ENCODE data around the gene NUFIP2. TPM values are rescaled to one million over a fixed set of nuclear protein-coding genes. Genes with fewer than 3 reads are reported as not detected.
A peak's percentile ranks its signal among the peaks of the same experiment; 100 is the strongest.
"Not testable (repeated sequence)": the region's sequence is repeated elsewhere in the genome, so short reads cannot be mapped to it uniquely, and the experiment has no call there.

Gene NUFIP2
- total RNA-seq, 1 experiment from 2014 or later = 30.3 TPM

DNA sequence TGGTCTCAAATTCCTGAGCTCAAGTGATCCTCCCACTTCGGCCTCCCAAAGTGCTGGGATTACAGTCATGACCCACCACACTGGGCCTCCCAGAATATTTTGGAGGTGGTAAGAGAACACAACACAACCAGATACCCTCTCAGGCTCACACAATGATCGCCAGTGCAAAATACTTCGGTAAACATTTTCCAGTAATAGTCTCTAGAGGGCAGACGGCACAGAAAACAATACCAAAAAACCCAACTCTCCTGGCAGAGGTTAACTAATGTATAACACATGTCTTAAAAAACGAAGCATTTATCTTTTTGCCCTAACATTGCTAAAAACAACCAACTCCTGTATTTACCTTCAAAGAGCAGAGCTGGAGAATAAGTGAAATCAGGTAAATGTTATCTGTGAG is 10.5 kb downstream of the NUFIP2 start:
- peak; percentile 18 for DNase-seq (ENCODE audit: low read depth)

DNA sequence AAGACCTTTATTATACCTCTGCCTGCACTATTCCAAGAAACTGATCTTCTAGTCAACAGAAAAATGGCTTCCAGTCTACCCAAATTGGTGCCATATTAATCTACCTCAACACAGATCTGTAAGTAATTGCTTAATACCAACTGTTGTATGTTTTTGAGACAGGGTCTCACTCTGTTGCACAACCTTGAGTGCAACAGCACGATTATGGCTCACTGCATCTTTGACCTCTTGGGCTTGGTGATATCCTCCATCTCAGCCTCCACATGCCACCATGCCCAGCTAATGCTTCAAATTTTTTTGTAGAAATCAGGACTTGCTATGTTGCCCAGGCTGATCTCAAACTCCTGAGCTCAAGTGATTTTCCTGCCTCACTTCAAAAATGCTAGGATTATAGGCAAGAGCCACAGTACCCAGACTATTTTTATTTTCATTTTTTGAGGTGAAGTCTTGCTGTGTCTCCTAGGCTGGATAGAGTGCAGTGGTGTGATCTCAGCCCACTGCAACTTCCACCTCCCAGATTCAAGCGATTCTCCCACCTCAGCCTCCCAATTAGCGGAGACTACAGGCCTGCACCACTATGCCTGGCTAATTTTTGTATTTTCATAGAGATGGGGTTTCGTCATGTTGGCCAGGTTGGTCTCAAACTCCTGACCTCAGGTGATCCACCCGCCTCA is 14.4 kb downstream of the NUFIP2 start:
- DNase-seq (ENCODE audit: low read depth) = no peak

DNA sequence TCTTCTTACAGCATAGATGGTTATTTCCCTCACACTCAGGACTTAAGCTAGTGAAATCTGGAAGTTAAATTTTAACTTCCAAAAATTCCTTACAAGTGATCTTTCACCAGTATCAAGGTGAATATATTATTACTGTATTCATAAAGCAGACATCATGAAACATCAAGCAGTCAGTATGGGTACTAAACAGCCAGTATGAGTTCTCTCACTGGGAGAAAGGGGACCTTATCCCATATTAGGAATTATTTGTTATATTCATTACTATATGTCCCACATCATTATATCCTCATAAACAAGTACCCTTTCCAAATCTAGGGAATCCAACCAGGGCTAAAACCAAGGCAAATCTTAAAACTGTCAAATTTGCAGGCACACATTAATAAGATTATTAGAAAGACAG is 15.3 kb downstream of the NUFIP2 start:
- DNase-seq (ENCODE audit: low read depth) = no peak

DNA sequence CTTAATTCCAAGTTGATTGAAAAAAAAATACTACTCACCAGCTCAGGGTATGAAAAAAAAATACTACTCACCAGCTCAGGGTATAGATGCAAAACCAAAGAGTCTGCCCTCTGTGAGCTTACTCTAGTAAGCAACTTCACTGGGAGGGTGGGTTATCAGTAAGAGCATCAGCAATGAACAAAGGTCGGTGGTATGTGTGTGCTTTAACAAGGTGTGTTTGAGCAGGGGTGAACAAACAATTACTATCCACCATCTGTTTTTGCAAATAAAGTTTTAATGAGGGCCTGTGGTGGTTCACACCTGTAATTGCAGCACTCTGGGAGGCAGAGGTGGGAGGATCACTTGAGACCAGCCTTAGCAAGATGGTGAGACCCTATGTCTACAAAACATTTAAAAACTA is 20.0 kb downstream of the NUFIP2 start:
- no peak for DNase-seq (ENCODE audit: low read depth)

DNA sequence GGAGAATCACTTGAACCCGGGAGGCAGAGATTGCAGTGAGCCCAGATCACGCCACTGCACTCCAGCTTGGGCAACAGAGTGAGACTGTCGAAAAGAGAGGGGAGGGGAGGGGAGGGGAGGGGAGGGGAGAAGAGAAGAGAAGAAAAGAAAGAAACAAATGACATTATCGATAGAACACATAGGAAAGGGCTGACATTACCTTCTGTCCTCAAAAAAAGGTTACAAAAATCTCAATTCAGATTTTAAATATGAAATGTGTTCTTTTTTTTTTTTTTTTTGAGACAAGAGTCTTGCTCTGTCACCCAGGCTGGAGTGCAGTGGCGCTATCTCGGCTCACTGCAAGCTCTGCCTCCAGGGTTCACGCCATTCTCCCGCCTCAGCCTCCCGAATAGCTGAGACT is 22.0 kb downstream of the NUFIP2 start:
- not testable (repeated sequence) for DNase-seq (ENCODE audit: low read depth)

DNA sequence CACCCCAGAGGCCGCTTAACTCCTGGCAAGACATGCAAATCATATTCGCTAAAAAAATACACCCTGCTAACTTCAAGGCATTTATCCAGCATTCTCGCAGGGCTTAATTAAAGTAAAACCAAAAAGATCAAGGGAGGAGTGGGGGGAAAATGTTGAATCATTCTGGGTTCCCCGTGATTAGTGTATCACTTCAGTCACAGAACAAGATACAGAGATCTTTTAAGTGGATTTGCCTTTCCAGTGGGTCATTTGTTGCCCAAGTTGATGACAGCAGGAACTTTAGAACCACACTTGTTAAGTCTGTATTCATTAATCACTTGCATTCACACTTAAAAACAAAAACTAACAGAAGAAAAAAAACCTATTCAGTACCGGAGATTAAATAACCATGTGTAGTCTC is 30.0 kb downstream of the NUFIP2 start:
- DNase-seq (ENCODE audit: low read depth) = no peak

DNA sequence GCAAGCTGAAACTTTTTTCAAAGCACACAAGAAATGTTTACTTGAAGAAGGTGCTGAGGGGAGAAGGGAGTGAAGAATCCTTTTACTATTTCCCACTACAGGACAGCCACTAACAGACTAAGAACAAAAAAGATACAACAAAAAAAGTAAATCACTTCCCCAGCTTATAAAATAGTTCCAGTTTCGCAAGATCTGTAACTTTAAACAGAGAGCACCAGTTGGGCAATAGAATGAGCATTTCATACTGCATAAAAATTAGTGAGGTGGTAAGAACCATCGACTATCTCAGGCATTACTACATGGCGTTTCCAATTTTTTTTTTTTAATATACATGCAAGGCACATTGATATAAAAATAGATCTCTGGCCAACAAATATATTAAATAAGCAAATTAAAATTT is 36.2 kb downstream of the NUFIP2 start:
- no peak for DNase-seq (ENCODE audit: low read depth)

DNA sequence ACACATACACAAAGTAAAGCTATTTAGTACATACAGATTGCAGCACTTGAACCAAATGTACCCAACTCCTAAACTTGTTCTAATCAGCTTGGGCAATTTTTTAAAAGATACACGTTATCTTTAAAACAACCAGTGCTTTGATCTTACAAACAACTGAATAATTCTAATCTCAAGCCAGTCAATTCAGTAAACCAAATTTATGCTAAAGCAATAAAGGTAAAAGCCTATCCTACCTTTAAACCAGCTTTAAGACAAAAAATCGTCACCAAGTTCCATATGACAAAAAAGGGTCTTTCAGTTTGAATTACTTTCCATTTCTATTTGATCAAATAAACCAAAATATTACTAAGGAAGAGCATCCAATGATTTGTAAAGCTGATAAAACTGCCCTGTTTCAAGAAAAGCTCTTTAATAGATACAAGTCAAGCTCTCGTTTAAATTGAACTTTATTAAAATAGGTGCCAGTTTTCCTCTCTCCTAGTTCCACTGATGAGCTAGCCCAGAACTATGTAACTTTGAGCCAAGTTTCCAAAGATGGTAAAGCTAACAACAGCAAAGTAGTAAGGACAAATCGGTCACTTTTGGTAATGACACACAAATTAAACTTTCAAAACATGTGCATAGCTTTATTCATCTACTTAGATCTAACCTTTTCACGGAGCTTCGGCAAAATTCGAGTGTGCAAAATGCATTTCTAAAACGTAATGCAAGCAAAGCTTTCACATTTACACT is 37.0 kb downstream of the NUFIP2 start:
- DNase-seq (ENCODE audit: low read depth) = peak; percentile 19

DNA sequence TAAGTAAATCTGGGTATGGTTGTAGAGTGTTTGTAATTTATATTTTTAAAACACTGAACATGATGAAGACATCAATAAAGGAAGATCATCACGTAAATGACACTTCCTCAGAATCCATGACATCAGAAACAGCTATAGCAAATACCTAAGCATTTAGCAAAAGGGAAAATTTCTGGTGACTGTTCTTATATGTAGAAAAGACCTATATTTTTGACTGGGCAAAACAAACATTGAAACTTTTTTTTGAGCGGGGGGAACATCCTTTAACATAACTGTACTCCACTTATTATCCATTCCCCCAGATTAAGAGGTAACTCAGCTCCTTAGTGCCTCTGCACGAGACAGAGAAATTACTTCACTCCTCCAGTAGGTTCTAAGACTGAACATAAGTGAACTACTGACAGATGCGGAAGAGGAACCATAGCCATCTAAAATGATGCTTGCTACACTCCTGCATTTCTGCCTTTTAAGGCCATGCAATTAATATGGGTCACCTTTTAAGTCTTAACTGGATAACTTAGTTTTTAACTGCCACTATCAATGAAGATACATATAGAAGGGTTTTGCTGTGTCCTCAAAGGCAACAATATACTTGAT is 37.9 kb downstream of the NUFIP2 start:
- no peak for DNase-seq (ENCODE audit: low read depth)

DNA sequence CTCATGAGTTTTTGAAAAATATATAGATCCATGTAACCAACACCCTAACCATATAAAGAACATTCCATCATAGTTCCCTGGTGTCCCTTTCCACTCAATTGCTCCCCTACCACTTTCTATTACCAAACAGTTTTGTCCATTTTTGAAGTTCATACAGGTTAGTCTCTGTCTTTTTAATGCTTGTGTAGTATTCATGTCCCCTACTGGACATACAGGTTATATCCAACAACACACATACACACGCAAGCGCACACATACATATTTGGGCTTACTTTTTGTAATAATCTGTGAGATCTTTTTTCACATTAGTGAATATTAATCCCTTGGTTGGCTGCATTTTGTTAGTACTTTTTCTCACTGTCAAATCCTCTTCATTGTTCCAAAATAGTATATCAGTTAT is 40.9 kb downstream of the NUFIP2 start:
- DNase-seq (ENCODE audit: low read depth) = no peak

DNA sequence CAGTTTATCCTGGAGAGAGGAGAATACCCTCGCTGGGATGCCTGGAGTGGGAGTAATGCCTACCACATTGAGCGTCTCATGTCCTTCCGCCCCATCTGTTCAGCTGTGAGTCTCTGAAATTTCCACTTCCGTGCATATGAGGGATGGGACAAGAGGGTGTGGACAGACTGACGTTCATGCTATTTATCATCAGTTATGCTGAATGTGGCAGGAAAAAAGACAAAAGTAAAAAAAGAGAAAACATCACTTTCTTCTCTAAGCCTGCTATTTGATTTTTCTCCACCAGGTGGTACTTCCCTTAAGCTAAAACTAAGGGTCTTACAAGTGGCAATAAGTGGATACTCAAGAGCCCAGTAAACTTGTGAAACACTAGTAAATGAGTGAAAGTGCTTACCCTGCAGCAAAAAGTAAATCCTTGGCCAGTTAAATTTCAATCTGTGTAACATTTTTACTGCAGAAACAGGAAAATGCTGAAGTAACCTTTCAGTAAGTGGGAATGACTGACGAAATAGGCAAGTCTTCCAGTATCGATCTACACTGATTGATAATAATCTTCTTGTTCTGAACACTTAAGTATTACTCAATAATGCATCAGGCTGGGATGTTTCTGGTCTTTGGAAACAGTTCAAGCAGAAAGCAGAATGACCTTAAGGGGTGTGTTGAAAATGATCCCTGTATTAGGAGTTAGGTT is 41.7 kb downstream of the NUFIP2 start:
- DNase-seq (ENCODE audit: low read depth) = peak; percentile 21

DNA sequence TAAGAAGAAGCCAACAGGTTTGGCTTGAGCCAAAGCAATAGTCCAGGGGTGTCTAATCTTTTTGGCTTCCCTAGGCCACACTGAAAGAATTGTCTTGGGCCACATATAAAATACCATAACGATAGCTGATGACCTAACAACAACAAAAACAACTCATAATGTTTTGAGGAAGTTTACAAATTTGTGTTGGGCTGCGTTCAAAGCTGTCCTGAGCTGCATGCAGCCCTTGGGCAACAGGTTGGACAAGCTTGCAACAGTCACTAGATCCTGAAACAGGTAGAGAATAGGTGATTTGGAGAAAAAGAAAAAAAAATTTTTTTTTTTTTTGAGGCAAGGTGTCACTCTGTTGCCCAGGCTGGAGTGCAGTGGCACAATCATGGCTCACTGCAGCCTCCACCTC is 42.8 kb downstream of the NUFIP2 start:
- DNase-seq (ENCODE audit: low read depth) = no peak

DNA sequence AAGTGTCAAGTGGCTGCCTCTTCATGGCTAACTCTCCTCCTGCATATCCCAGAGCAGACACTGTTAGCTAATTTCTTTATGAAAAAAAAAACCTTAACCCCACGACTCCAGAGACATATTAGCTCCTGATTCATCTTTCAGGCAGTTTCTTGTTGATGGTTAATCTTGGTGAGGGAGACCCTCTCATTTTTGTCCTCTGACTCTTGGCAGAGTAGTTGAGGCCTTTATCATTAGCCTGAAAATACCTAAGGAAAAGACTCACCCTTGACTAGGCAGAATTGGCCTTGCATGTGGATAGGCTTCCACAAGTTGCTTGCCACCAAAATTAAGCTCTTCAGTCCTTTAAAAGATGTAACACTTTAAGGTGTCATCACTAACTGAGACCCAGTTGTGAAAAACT is 43.3 kb downstream of the NUFIP2 start:
- no peak for DNase-seq (ENCODE audit: low read depth)

DNA sequence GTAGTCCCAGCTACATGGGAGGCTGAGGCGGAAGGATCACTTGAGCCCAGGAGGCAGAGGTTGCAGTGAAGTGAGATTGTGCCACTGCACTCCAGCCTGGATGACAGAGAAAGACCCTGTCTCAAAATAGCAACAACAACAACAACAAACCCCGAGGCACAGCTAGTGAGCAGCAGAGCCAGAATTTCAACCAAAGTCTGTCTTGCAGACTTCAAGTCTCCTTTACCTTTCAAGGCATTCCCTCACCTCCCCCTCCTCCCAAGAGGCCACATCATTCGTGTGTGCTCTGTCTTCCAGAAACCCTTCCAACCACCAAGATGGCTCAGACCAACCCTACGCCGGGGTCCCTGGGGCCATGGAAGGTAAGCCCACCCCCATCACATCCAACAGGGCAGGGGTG is 45.1 kb downstream of the NUFIP2 start:
- no peak for DNase-seq (ENCODE audit: low read depth)

DNA sequence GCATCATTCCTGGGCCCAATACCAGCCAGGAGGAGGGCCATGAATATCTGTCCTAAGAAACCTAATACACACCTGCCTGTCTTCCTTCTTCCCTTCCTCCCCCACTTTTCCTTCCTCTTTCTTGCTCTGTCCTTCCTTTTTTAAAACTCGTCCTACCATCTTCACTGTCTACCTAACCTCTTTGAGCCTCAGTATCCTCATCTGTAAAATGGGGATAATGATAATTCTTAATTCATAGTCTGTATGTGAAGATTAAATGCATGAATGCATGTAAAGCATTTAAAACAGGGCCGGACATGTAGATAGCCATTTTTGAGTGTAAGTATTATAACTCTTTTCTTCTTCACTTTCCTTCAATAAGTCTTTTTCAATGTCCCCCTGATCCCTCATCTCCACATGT is 46.7 kb downstream of the NUFIP2 start:
- no peak for DNase-seq (ENCODE audit: low read depth)

DNA sequence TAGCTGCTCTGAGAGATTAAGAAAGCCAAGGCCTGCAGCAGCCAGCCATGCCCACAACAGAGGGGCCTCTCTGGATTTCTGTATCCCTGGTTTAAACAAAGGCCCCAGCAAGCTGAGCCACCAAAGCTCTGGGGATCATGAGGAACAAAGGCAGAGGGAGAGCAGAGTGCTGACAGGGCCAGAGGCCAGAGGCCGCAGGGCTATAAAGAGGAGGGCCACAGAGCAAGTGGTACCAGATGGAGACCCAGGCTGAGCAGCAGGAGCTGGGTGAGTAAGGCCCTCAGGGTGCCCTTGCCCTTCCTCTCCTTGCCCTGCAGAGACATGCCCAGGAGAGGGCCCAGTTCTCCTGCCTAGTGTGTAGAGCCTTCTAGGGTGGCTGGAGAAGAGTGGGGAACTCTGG is 47.3 kb downstream of the NUFIP2 start, which contains the start of gene CRYBA1:
Gene CRYBA1, plus strand, starts transcription at position 232 of the 400 bp plus-strand sequence. Its CDS starts 5 bp downstream, at position 237.
- peak; percentile 21 for DNase-seq (ENCODE audit: low read depth)

DNA sequence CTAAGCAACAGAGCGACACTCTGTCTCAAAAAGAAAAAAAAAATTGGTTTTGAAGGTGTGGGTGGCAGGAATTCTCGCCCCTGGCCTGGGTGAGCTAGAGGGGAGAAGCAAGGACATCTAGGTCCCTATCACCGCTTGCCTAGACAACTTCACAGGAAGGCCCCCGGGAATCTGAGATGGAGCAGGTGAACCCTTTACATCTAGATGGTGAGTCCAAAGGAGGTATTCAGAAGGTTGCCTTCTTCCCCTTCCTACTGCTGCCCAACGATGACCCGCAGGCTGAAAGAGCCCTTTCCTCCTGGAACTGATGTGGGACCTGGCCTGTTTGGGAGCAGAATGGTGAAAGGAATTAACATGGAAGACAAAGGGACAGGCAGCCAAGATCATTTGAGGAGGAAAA is 48.5 kb downstream of the NUFIP2 start:
- DNase-seq (ENCODE audit: low read depth) = no peak

DNA sequence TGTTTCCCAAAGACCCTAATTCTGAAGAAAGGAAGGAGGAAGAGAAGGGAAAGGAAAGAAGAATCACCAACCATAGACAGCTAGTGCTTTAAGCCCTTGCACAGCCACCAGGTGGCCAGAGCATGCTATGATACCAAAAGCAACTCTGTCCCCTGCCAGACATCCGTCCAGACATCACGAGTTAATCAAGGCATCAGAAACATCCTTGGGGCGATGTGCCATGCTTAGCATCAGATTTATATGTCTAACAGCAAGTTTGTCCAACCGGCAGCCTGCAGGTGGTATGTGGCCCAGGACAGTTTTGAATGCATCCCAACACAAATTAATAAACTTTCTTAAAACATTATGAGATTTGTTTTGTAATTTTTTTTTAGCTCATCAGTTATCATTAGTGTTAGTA is 50.2 kb downstream of the NUFIP2 start:
- peak; percentile 51 for DNase-seq (ENCODE audit: low read depth)

DNA sequence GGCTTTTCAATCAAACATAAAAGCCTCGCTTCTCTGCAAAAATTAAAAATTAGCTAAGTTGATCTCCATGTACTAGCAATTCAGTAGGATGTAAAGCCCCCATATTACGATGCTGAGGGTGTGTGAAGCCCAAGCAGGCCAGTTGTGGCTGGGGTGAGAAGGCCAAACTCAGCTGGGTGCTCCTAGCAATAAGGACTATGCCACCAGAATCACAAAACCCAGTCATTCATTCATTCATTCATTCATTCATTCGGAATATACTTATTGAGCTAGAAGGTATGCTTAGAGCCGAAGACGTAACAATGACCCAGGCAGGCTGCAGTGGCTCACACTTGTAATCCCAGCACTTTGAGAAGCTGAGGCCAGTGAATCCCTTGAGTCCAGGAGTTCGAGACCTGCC is 51.2 kb downstream of the NUFIP2 start:
- DNase-seq (ENCODE audit: low read depth) = no peak

DNA sequence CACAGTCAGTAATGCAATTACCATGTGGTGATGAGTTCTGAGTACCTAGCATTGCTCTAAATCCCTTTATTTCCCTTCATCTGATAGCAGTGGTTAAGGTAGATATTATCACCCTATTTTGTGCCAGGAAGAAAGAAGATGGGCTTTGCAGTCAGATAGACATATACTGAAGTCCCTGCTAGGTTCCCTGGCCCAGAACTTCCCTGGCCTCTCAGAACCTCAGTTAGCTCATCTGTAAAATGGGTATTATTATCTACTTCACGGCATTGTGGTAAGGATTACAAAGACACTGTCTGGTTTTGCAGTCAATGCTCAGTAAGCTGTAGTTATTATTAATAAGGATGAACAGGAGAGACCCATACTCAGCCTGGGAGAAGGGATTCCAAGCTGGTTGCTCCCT is 51.9 kb downstream of the NUFIP2 start:
- DNase-seq (ENCODE audit: low read depth) = no peak

DNA sequence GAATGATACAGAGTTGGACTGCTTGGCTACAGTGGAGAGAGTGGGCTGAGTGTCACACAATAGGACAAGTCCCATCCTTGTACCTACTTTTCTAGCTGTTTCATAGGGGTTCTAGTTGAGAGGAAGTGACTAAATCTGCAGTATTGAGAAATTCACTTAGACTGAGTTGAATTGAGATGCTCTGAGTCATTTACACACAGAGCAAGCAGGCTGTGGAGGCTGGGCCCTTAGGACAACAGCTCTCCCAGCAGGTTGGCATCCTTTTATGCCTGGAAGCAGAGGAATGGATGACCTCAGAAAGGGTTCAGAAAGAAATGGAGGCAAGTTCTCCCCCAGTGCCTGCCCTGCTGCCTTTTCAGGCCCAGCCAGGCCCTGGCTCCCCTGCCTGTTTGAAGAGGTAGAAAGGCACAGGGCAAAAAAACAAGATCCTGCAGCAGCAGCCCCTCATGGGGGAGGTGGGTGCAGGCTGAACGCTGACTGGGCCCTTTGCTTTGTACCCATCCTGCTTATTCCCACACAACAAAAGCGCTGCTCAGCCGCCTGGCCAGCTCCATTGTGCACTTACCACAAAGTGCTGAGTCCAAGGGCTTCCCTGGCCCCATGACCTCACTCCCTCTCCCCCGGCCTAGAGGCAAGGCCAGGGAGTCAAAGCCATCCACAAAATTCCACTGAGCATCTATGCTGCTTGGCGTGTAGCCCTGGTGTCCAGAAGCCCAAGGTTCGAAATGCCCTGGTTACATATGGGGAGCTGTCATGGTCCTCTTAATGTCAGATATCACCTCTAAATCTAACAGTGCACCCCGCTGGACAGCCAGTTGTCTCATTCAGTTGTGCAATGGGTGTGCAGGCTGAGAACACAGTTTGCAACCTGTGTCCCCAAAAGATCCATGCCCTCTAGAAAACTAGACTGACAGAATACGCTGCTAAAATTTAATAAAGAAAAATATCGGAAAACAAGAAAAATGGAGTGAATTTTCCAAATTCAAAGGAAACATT is 52.7 kb downstream of the NUFIP2 start:
- DNase-seq (ENCODE audit: low read depth) = peak; percentile 94
